ENCODE results near the gene SMPX.

DNA sequence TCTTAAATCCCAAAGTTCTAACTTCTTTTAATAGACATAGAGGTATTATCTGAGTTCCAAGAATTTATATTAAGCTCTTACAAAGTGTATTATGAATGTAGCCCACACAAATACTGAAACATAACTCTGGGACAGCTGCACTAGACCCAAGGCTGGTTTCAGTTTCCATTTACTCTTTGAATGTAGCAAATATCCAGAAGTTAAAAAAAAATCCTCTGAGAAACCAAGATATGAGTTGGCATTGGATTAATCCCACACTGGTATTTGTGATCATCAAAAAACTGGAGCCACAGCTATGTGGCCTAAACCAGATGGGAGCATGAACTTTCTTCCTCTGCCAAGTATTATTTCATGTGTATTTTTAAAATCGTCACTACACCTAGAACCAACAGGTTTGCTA lies 23.6 kb upstream of the SMPX start:
- no peak for TF ChIP-seq POLR2AphosphoS5 (IDR thresholded peaks at IDR 0.05; ENCODE audit: low read depth, low read length)
- no peak for TF ChIP-seq TAF1 (IDR thresholded peaks at IDR 0.05; ENCODE audit: borderline replicate concordance, insufficient read depth, low read length)
- TF ChIP-seq, protein P1, sequence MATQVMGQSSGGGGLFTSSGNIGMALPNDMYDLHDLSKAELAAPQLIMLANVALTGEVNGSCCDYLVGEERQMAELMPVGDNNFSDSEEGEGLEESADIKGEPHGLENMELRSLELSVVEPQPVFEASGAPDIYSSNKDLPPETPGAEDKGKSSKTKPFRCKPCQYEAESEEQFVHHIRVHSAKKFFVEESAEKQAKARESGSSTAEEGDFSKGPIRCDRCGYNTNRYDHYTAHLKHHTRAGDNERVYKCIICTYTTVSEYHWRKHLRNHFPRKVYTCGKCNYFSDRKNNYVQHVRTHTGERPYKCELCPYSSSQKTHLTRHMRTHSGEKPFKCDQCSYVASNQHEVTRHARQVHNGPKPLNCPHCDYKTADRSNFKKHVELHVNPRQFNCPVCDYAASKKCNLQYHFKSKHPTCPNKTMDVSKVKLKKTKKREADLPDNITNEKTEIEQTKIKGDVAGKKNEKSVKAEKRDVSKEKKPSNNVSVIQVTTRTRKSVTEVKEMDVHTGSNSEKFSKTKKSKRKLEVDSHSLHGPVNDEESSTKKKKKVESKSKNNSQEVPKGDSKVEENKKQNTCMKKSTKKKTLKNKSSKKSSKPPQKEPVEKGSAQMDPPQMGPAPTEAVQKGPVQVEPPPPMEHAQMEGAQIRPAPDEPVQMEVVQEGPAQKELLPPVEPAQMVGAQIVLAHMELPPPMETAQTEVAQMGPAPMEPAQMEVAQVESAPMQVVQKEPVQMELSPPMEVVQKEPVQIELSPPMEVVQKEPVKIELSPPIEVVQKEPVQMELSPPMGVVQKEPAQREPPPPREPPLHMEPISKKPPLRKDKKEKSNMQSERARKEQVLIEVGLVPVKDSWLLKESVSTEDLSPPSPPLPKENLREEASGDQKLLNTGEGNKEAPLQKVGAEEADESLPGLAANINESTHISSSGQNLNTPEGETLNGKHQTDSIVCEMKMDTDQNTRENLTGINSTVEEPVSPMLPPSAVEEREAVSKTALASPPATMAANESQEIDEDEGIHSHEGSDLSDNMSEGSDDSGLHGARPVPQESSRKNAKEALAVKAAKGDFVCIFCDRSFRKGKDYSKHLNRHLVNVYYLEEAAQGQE (IDR thresholded peaks at IDR 0.05; ENCODE audit: insufficient read depth in 1 of 2, low read depth in 2 of 2, low read length in 2 of 2): no peak
- TF ChIP-seq FOXP2 (optimal IDR thresholded peaks at IDR 0.05; ENCODE audit: borderline replicate concordance, extremely low read depth, extremely low read length, insufficient read depth): no peak

Measured in PFSK-1 (cell line).